ENCODE data around the gene PIK3R6. TPM values are rescaled to one million over a fixed set of nuclear protein-coding genes. Genes with fewer than 3 reads are reported as not detected.

PIK3R6 gene
- total RNA-seq, 1 experiment from 2014 or later: not detected

GRCh38 chr17:8872705-8873435 is 5.4 kb upstream of the PIK3R6 start:
- POLR2A ChIA-PET: no interaction called here
- H3K9me3 ChIP-seq: no peaks in the 10 kb centered on the region
- intact Hi-C loops (cut with micrococcal nuclease; ENCODE audit: unreplicated experiment): no loop called here
- Mint-ChIP-seq H3K36me3 (ENCODE audit: insufficient read depth, unreplicated experiment) (no peaks in the 10 kb centered on the region), H3K27ac (ENCODE audit: unreplicated experiment) (no peak overlapping the region), H3K27me3 (ENCODE audit: insufficient read depth, unreplicated experiment) (no peaks in the 10 kb centered on the region), H3K4me1 (ENCODE audit: low read depth, unreplicated experiment) (peaks cover 6% of the 10 kb centered on the region), H3K9me3 (ENCODE audit: unreplicated experiment) (no peaks in the 10 kb centered on the region), H3K4me3 (ENCODE audit: unreplicated experiment) (no peak overlapping the region)
- no peak for DNase-seq
- CTCF ChIA-PET: no interaction called here
- no TSS peak for BruUV-seq (replicated peaks)
- no peaks in the 10 kb centered on the region for H3K27me3 ChIP-seq (replicated peaks; ENCODE audit: control insufficient read depth, insufficient read depth, low read length)
- H3K4me3 ChIP-seq (ENCODE audit: low read depth, low read length): no peak overlapping the region
- no peak for TF ChIP-seq CTCF (IDR thresholded peaks at IDR 0.05; ENCODE audit: insufficient read depth in 1 of 2, low read depth in 1 of 2, low read length in 1 of 2, severe bottlenecking in 1 of 2, unreplicated experiment in 1 of 2)
- H3K36me3 ChIP-seq (ENCODE audit: control insufficient read depth, insufficient read depth, low read length): no peaks in the 10 kb centered on the region
- peaks cover 29% of the 10 kb centered on the region for H3K4me1 ChIP-seq

- ChIA-PET CTCF (no interaction called here), POLR2A (no interaction called here)
- peak in 1 of 2 experiments; percentile 14 for DNase-seq
- Histone ChIP-seq H3K4me1 (peaks cover 29% of the 10 kb centered on the region), H3K4me3 (ENCODE audit: low read depth, low read length) (no peak overlapping the region; the same call in 1 of the 2 replicates), H3K27me3 (replicated peaks; ENCODE audit: control insufficient read depth, insufficient read depth, low read length) (no peaks in the 10 kb centered on the region), H3K9me3 (no peaks in the 10 kb centered on the region), H3K36me3 (ENCODE audit: control insufficient read depth, insufficient read depth, low read length) (no peaks in the 10 kb centered on the region)
- H3K9me3 Mint-ChIP-seq (ENCODE audit: unreplicated experiment): no peaks in the 10 kb centered on the region
- peaks cover 6% of the 10 kb centered on the region for H3K4me1 Mint-ChIP-seq (ENCODE audit: low read depth, unreplicated experiment)
- no peaks in the 10 kb centered on the region for H3K27me3 Mint-ChIP-seq (ENCODE audit: insufficient read depth, unreplicated experiment)
- intact Hi-C loops (cut with micrococcal nuclease; ENCODE audit: unreplicated experiment): no loop called here
- no peak overlapping the region for H3K27ac Mint-ChIP-seq (ENCODE audit: unreplicated experiment)
- no peak overlapping the region for H3K4me3 Mint-ChIP-seq (ENCODE audit: unreplicated experiment)
- BruUV-seq (replicated peaks): no TSS peak
- H3K36me3 Mint-ChIP-seq (ENCODE audit: insufficient read depth, unreplicated experiment): no peaks in the 10 kb centered on the region
- TF ChIP-seq CTCF (IDR thresholded peaks at IDR 0.05; ENCODE audit: insufficient read depth in 1 of 2, low read depth in 1 of 2, low read length in 1 of 2, severe bottlenecking in 1 of 2, unreplicated experiment in 1 of 2): no peak
Measured at GRCh38 chr17:8872036-8872704, 4.7 kb upstream of the PIK3R6 start.

DNA sequence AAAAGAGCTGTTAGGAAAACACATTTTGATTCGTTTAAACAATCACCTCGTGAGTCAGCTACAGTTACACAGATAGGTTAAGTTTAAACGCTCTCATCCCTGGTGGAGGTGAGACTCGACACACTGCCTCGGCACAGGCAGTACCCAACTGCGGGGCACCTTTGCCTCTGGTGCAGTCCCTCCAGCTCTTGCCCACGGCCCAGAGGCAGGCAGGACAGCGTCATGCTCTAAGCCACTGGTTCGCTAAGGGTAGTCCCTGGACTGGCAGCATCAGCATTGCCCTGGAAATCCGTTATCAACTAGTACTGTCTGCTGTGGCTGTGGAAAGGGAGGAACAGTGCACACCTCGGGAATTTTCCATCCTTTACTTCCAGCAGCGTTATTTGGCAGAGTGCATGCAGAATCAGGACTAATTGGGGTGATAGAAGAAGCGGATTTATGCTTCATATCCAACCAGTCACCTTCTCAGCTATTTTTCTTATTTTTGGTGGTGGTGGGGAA is 3.7 kb upstream of the PIK3R6 start:
- intact Hi-C loops (cut with micrococcal nuclease; ENCODE audit: unreplicated experiment): no loop called here
- no peak for DNase-seq
- H3K4me3 Mint-ChIP-seq (ENCODE audit: unreplicated experiment): no peak overlapping the region
- ChIA-PET CTCF (no interaction called here), POLR2A (no interaction called here)
- H3K36me3 Mint-ChIP-seq (ENCODE audit: insufficient read depth, unreplicated experiment): no peaks in the 10 kb centered on the region
- no peak overlapping the region for H3K27ac Mint-ChIP-seq (ENCODE audit: unreplicated experiment)
- no peaks in the 10 kb centered on the region for H3K27me3 Mint-ChIP-seq (ENCODE audit: insufficient read depth, unreplicated experiment)
- Histone ChIP-seq H3K4me1 (peaks cover 29% of the 10 kb centered on the region), H3K9me3 (no peaks in the 10 kb centered on the region), H3K27me3 (replicated peaks; ENCODE audit: control insufficient read depth, insufficient read depth, low read length) (no peaks in the 10 kb centered on the region), H3K36me3 (ENCODE audit: control insufficient read depth, insufficient read depth, low read length) (no peaks in the 10 kb centered on the region), H3K4me3 (ENCODE audit: low read depth, low read length) (no peak overlapping the region)
- H3K9me3 Mint-ChIP-seq (ENCODE audit: unreplicated experiment): no peaks in the 10 kb centered on the region
- TF ChIP-seq CTCF (IDR thresholded peaks at IDR 0.05; ENCODE audit: insufficient read depth in 1 of 2, low read depth in 1 of 2, low read length in 1 of 2, severe bottlenecking in 1 of 2, unreplicated experiment in 1 of 2): no peak
- BruUV-seq (replicated peaks): no TSS peak
- peaks cover 6% of the 10 kb centered on the region for H3K4me1 Mint-ChIP-seq (ENCODE audit: low read depth, unreplicated experiment)
